ENCODE results near the gene NR1I2.

- TF ChIP-seq POLR2A (IDR thresholded peaks at IDR 0.05; ENCODE audit: low read depth) (no peak), EP300 (IDR thresholded peaks at IDR 0.05) (no peak), CTCF (IDR thresholded peaks at IDR 0.05) (no peak)
Observed at GRCh38 chr3:119783255-119783654, 1.4 kb downstream of the NR1I2 start.

All from esophagus muscularis mucosa (tissue), 4 donors.